Hippocampal formation (tissue), 2 donors: ENCODE results near the gene RPS8.
"Not testable (repeated sequence)": the region's sequence is repeated elsewhere in the genome, so short reads cannot be mapped to it uniquely, and the experiment has no call there.

Experiments
- DNase-seq, 2 donors: peaks; one replicate each; lab custom pipeline; 2025; lab: John Stamatoyannopoulos, UW

RPS8 gene

DNA sequence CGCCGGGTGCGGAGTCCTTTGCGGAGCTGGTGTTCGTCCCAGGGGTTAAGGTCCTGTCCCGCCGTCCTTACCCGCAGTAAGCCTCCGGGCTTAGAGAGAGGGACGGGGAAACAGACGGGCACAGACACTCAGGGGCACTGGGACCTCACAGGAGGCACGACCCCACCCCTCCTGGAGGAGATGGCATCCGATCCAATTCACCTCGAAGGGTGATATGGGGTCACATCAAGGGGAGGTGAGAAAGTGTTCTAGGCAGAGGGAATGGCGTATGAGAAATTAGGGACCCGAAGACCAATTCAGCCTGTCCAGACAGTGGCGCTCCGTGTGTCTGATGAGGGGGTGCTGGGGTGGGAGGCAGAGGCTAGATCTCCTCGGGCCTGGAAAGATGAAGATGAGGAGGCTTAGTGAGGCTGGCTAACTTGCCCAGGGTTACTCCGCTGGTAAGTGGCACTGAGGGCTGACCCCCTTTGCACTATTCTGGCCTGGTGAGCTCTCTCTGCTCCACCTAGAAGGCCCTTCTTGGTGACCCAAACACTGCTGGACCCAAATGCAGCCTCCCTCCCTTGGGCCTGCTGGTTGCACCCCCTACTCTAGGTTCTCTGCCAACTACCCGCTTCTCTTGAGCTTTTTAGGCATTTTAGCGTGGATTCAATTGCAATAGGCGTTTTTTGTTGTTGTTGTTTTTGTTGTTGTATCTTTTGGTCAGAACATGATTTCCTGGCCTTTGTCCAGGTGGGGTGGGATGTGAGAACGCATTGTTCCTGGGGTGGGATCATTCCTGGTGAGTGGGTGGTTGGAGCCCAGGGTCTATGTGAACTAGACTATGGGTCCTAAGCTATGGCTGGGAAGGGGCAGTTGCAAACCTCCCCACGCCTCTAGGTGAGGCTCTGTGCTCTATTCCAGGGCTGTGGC, 45.2 kb downstream of the RPS8 start:
- no peak for DNase-seq

DNA sequence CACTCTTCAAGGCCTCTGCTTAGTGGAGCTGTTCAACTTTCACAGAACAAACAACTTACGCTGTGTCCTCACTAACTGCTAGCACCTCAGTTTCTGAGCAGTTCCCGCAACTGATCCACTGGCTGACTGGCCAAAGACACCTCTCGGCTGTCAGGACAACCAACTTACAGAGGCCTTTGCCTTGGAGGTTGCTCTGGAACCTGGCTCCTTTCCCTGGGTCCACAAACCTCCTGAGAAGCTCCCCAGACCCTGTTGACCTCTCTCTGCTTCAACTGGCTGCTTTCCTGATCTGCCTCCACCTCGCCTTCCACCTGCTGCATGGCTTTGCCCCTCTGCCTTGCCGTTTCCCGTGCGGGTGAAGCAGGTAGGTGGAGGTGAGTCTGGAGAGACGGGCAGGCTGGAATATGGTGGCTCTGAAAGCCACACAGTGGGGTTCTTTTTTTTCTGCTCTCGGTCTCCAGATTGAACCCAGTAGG, 45.9 kb downstream of the RPS8 start:
- DNase-seq = no peak

DNA sequence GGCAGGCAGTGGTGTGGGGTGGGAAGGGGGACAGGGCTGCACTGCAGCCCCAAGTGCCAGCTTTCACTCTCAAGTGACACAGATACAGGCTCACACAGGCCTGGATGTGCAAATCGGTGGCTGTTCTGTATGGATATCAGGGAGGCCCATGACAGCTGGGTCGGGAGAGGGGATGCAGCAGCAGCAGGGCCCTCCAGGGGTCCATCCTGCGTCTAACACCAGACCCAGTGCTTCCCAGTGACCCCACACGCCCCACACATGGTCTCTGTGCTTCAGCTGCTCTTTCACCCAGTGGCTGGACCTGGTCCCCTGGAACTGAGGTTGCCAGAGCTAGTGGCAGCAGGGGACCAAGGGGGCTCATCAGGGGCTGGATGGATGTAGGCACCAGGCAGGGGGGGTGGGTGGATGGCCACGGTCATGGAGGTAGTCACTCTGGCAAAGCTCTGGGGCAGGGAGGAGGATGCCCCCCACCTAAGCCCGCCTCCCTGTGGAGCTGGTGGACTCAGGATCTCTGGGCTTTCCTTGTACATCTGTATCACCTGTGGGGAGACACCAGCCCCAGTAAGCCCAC, 46.9 kb downstream of the RPS8 start:
- DNase-seq = no peak

DNA sequence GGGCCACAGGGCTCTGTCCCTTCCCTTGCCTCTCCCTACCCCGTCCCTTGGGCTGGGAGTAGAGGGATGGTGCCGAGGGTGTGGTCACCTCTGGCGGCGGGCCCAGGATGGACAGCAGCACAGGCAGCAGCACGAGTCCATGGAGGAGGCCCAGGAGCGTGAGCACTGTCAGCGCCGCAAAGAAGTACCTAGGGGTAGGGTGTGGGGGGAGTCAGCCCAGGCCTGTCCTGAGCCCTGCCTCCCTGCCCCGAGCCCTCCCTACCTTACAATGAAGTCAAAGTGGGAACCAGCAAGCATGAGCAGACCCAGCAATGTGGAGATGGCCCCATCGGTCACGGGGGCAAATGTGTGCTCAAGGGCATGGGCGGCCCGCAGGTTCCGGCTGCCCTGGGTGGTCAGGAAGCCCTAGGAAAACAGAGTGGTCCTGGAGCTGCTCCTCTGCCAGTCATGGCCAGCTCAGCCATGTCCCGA, 47.7 kb downstream of the RPS8 start:
- DNase-seq = no peak

DNA sequence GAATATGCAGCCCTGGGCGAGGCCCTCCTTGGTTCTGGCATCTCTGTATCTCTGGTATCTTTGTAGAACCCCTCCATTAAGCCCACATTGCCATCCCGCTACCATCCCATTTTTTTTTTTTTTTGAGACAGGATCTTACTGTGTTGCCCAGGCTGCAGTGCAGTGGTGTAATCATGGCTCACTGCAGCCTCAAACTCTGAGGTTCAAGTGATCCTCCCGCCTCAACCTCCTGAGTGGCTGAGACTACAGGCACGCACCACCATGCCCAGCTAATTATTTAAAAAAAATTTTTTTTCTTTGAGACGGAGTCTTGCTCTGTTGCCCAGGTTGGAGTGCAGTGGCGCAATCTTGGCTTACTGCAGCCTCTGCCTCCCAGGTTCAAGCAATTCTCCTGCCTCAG, 49.1 kb downstream of the RPS8 start:
- not testable (repeated sequence) for DNase-seq

DNA sequence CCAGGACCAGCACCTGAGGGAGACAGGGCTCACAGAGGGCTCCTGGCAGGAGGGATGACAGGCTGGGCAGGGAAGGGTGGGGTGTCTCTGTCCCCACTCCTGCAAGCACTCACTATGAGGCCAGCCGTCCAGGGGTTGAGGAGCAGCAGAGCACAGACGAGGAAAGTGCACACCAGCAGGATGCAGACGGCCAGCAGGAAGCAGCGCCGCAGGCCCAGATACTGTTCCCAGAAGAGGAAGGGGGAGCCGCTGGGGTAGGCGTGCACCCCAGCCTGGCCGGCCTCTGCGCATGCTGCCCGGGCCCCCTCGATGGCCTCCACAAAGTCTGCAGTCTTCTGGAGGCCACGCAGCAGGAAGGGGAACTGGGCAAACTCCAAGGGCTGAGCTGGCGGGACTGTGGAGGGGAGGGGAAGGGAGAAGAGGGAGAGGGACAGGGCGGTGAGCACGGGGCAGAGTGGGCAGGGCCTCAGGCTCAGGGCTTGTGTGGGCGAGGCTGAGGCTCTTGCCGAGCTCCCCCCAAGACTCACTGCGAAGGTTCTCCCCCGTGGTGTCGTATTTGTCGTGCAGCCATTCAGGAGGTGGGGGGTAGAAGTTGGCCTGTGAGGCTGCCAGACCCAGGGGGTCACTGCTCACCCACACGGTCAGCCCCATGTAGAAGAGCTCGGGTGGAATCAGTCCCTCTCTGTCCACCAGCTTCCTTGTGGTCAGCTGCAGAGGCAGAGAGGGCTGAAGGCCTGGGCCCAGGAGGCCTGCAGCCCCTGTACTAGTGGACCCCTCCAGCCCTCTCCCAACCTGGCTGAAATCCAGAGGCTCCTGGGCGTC, 51.2 kb downstream of the RPS8 start:
- peak in 1 of 2 donors; percentile 29 for DNase-seq

DNA sequence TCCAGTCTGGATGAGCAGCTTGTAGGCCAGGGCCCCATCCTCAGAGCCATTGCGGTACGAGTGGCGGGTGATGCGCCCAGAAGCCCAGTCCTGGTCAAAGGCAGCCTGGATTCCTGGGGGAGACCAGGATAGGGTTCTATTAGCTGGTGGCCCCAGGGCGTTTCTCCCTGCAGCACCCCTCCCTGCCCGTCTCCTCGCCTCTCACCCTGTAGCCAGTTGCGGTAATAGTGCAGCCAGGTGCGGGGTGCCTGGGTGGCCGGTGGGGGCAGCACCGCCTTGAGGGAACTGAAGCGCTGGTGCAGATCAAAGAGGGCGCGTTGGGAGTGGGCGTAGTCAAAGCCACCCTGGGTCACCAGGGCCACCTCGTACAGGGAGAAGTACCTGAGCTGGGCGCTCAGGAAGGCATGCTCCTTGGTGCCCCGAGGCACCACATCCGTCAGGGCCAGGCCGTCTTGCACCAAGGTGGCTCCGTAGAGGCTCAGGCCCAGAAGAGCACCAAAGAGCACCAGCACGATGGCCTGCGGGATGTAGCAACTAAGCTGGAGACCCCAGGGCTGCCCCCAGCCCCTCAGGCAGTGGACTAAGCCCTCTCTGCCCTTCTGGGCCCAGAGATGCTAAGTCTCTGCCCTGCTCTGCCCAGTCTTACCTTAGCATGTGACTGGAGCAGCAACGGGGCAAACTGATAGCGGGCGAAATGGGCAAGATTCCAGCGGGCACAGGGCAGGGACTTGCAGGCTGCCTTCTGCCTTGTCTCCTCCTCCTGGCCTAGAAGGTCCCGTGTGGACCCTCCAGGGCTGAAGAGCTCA, 52.1 kb downstream of the RPS8 start:
- DNase-seq = no peak

DNA sequence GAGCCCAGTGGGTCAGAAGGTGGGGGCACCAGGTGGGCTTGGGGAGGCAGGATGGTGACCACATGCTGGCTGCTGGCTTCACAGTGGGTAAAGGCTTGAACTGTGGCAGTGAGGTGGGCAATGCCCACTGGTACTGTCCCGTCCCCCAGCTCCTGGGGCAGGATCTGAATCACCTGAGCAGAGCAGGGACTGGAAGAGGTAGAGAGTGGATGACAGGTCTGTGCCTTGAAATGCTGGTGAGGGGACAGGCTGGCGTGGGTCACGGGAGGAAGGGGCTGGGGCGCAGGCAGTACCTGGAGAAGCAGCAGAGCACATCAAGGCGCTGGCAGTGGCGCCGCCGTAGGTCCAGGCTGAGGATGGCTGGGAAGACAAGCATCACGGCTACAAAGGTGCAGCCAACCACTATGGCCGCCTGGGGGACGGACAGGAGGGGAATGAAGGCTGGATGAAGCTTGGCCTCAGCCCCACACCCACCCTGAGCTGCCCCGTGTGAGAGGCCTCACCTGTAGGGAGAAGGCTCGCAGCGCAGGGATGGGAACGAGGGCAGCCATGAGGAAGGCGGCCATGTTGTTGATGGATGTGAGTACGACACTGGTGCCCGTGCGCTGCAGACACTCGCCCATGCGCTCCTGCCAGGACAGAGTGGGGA, 52.8 kb downstream of the RPS8 start:
- no peak for DNase-seq
